Keratinocyte (primary cell): ENCODE measurements around the gene CCNYL1. TPM values are rescaled to one million over a fixed set of nuclear protein-coding genes. Genes with fewer than 3 reads are reported as not detected.

Experiments used
- DNase-seq: peaks from one replicate; pipeline ENCODE4 v3.0.0-alpha.2; 2011; ENCODE audit warnings: low read depth, missing footprints, low spot score
- FAIRE-seq: peaks from 2 replicates; lab custom pipeline; 2011; peaks lifted over from hg19 to GRCh38; lab: Jason Lieb, UNC
- H2AFZ ChIP-seq: 2 replicates; pipeline ENCODE4 v1.6.0; 2012; ENCODE audit warnings: low read length, control low read depth, inconsistent platforms; ENCODE audit not compliant: control insufficient read depth
- H3K27ac ChIP-seq: 2 replicates; pipeline ENCODE4 v1.5.1; 2011; ENCODE audit warnings: low read length; ENCODE audit not compliant: control insufficient read depth, insufficient read depth
- H3K27me3 ChIP-seq: 3 replicates; pipeline ENCODE4 v1.6.0; 2011; ENCODE audit warnings: low read length; ENCODE audit not compliant: control insufficient read depth, insufficient read depth; ENCODE audit errors: extremely low read depth
- H3K36me3 ChIP-seq, 2 experiments: 2 replicates in 1 of 2; 3 replicates in 1 of 2; pipeline ENCODE4 v1.5.1; 2011; ENCODE audit warnings: low read length in 2 of 2, mild to moderate bottlenecking in 1 of 2; ENCODE audit not compliant: control insufficient read depth in 2 of 2, insufficient read depth in 2 of 2; ENCODE audit errors: extremely low read depth in 1 of 2
- H3K4me1 ChIP-seq: 3 replicates; pipeline ENCODE4 v1.5.1; 2011; ENCODE audit warnings: low read length; ENCODE audit not compliant: control insufficient read depth, insufficient read depth; ENCODE audit errors: extremely low read depth
- H3K4me2 ChIP-seq: 3 replicates; pipeline ENCODE4 v1.6.0; 2011; ENCODE audit warnings: low read depth, low read length; ENCODE audit not compliant: control insufficient read depth, insufficient read depth; ENCODE audit errors: extremely low read depth
- H3K4me3 ChIP-seq, 3 experiments: fragments of 200-600 bp in 1 of 3; sonication (generic) in 1 of 3; 2 replicates in 2 of 3; 3 replicates in 1 of 3; pipeline ENCODE4 v1.5.1; 2011 to 2016; ENCODE audit warnings: low read length in 3 of 3, mild to moderate bottlenecking in 3 of 3, control low read depth in 2 of 3, inconsistent platforms in 1 of 3, low read depth in 1 of 3, mixed read lengths in 1 of 3, mixed run types in 1 of 3, moderate library complexity in 1 of 3; ENCODE audit not compliant: control insufficient read depth in 2 of 3, insufficient read depth in 2 of 3; ENCODE audit errors: extremely low read depth in 1 of 3
- H3K79me2 ChIP-seq: 2 replicates; pipeline ENCODE4 v1.6.0; 2012; ENCODE audit warnings: low read length; ENCODE audit not compliant: control insufficient read depth, insufficient read depth
- H3K9ac ChIP-seq: 3 replicates; pipeline ENCODE4 v1.6.0; 2011; ENCODE audit warnings: low read length; ENCODE audit not compliant: control insufficient read depth, insufficient read depth; ENCODE audit errors: extremely low read depth
- H3K9me1 ChIP-seq: 3 replicates; pipeline ENCODE4 v1.6.0; 2011; ENCODE audit warnings: low read length; ENCODE audit not compliant: control insufficient read depth, insufficient read depth; ENCODE audit errors: extremely low read depth
- H3K9me3 ChIP-seq: 2 replicates; pipeline ENCODE4 v1.5.1; 2012; ENCODE audit warnings: low read depth, low read length; ENCODE audit not compliant: control insufficient read depth
- H4K20me1 ChIP-seq: 3 replicates; pipeline ENCODE4 v1.6.0; 2011; ENCODE audit warnings: low read length; ENCODE audit not compliant: control insufficient read depth, insufficient read depth; ENCODE audit errors: extremely low read depth
- CTCF ChIP-seq, 3 experiments: IDR thresholded peaks in 1 of 3; conservative IDR thresholded peaks in 1 of 3; optimal IDR thresholded peaks in 1 of 3; 2 replicates in 2 of 3; 3 replicates in 1 of 3; pipeline versions ENCODE3 to v1.5.1; 2011; ENCODE audit warnings: low read length in 3 of 3, mild to moderate bottlenecking in 3 of 3, moderate library complexity in 2 of 3, control low read depth in 1 of 3, inconsistent platforms in 1 of 3; ENCODE audit not compliant: insufficient read depth in 2 of 3; ENCODE audit errors: extremely low read depth in 1 of 3
- EZH2 ChIP-seq: IDR thresholded peaks from one replicate; pipeline ENCODE4 v1.6.1; 2012; ENCODE audit warnings: inconsistent platforms, mild to moderate bottlenecking, low read length, moderate library complexity
- dilution Hi-C: fragments of 300-500 bp; cut with MboI; formaldehyde crosslinking; loops from one replicate; pipeline ENCODE4 v1.7.0; 2020; ENCODE audit warnings: low sequenced_read_pairs; ENCODE audit not compliant: extremely low pct_ligation_motif_present
- polyA plus RNA-seq, 5 experiments: library from polyadenylated mRNA; depleted of rRNA in 3 of 5; stranded (reverse) in 3 of 5; stranded (forward) in 1 of 5; unstranded in 1 of 5; fragments of >200 nt; gene quantifications; 1 replicate in 1 of 5; 2 replicates in 3 of 5; 3 replicates in 1 of 5; pipeline versions ENCODE4 v1.2.1 to v1.2.3, GENCODE V29; 2011 to 2012; ENCODE audit warnings: missing spikeins in 2 of 5, low read depth in 1 of 5, low replicate concordance in 1 of 5

The CCNYL1 gene
- polyA plus RNA-seq, 1 donor (not counting 4 experiments of a cell fraction or from before 2014, with no cell fraction given) = 29.9 TPM

GRCh38 chr2:207778298-207778882 lies 67.0 kb downstream of the CCNYL1 start:
- Histone ChIP-seq H3K9me1 (no peaks in the 10 kb centered on the region), H3K9me3 (no peaks in the 10 kb centered on the region), H3K79me2 (no peaks in the 10 kb centered on the region), H3K36me3 (no peaks in the 10 kb centered on the region), H3K9ac (no peak overlapping the region), H3K27me3 (no peaks in the 10 kb centered on the region), H3K4me3 (no peak overlapping the region), H2AFZ (no peak overlapping the region), H3K4me2 (no peak overlapping the region), H4K20me1 (no peaks in the 10 kb centered on the region), H3K27ac (no peak overlapping the region), H3K4me1 (peaks cover 5% of the 10 kb centered on the region)
- TF ChIP-seq CTCF (optimal IDR thresholded peaks at IDR 0.05 in 1 of 3, IDR thresholded peaks at IDR 0.05 in 1 of 3, conservative IDR thresholded peaks at IDR 0.05 in 1 of 3; ENCODE audit: extremely low read depth in 1 of 3, insufficient read depth in 2 of 3, low read length in 3 of 3) (no peak), EZH2 (no peak)
- DNase-seq (no peak), FAIRE-seq (no peak)
- dilution Hi-C loops = no loop called here

GRCh38 chr2:207779523-207779922 lies 68.1 kb downstream of the CCNYL1 start:
- Histone ChIP-seq H3K36me3 (no peaks in the 10 kb centered on the region), H3K27me3 (no peaks in the 10 kb centered on the region), H3K79me2 (no peaks in the 10 kb centered on the region), H3K9me3 (no peaks in the 10 kb centered on the region), H4K20me1 (no peaks in the 10 kb centered on the region), H3K4me1 (peaks cover 5% of the 10 kb centered on the region), H2AFZ (no peak overlapping the region), H3K4me3 (no peak overlapping the region), H3K9ac (no peak overlapping the region), H3K27ac (no peak overlapping the region), H3K4me2 (no peak overlapping the region), H3K9me1 (no peaks in the 10 kb centered on the region)
- DNase-seq (no peak), FAIRE-seq (no peak)
- dilution Hi-C loops = no loop called here
- TF ChIP-seq CTCF (optimal IDR thresholded peaks at IDR 0.05 in 1 of 3, IDR thresholded peaks at IDR 0.05 in 1 of 3, conservative IDR thresholded peaks at IDR 0.05 in 1 of 3; ENCODE audit: extremely low read depth in 1 of 3, insufficient read depth in 2 of 3, low read length in 3 of 3) = no peak
- TF ChIP-seq EZH2 = no peak
